ENCODE measurements around the gene DIO1. TPM values are rescaled to one million over a fixed set of nuclear protein-coding genes. Genes with fewer than 3 reads are reported as not detected.

Gene DIO1
- total and polyA plus RNA-seq, 8 donors: not detected

Other genes starting within 250 kb of the DIO1 start
- gene GLIS1, start 155.0 kb upstream of the DIO1 start, total RNA-seq: 1 to 10 TPM in 1 of 5 donors, under 1 TPM in 3, not detected in 1; 0.29 to 4.8 (median 0.50) TPM
- gene GLIS1, start 155.0 kb upstream of the DIO1 start, polyA plus RNA-seq: 1 to 10 TPM in 2 of 3 donors, under 1 TPM in 1; 0.20 to 1.7 (median 1.1) TPM
- 10 to 100 TPM in 3 of 5 donors, 1 to 10 TPM in 2; 6.4 to 46.9 (median 14.2) TPM for gene NDC1, start 55.9 kb upstream of the DIO1 start, total RNA-seq
- 1 to 10 TPM; 2.6 to 5.1 (median 4.0) TPM for gene NDC1, start 55.9 kb upstream of the DIO1 start, polyA plus RNA-seq
- gene YIPF1, start 4.4 kb upstream of the DIO1 start, total RNA-seq: 10 to 100 TPM in 4 of 5 donors, 1 to 10 TPM in 1; 7.6 to 44.3 (median 14.1) TPM
- 10 to 100 TPM; 23.3 to 29.9 (median 26.1) TPM for gene YIPF1, start 4.4 kb upstream of the DIO1 start, polyA plus RNA-seq
- gene IFT25, start 51.5 kb downstream of the DIO1 start, total RNA-seq: 10 to 100 TPM in 4 of 5 donors, 1 to 10 TPM in 1; 5.8 to 71.2 (median 43.3) TPM
- gene IFT25, start 51.5 kb downstream of the DIO1 start, polyA plus RNA-seq: 10 to 100 TPM; 38.2 to 45.2 (median 38.4) TPM
- gene LRRC42, start 52.2 kb downstream of the DIO1 start, total RNA-seq: 10 to 100 TPM in 2 of 5 donors, 1 to 10 TPM in 3; 2.9 to 23.5 (median 9.4) TPM
- 10 to 100 TPM; 11.7 to 18.6 (median 17.3) TPM for gene LRRC42, start 52.2 kb downstream of the DIO1 start, polyA plus RNA-seq
- not detected for gene LDLRAD1, start 124.0 kb downstream of the DIO1 start, total RNA-seq
- gene LDLRAD1, start 124.0 kb downstream of the DIO1 start, polyA plus RNA-seq: under 1 TPM in 2 of 3 donors, not detected in 1; 0.12 to 0.40 TPM
- gene TMEM59, start 159.0 kb downstream of the DIO1 start, total RNA-seq: 100 to 1,000 TPM in 4 of 5 donors, 10 to 100 TPM in 1; 95.7 to 322 (median 220) TPM
- 100 to 1,000 TPM; 103 to 179 (median 169) TPM for gene TMEM59, start 159.0 kb downstream of the DIO1 start, polyA plus RNA-seq
- 1 to 10 TPM; 2.2 to 8.8 (median 2.6) TPM for gene TCEANC2, start 159.4 kb downstream of the DIO1 start, total RNA-seq
- gene TCEANC2, start 159.4 kb downstream of the DIO1 start, polyA plus RNA-seq: 1 to 10 TPM; 1.8 to 3.1 (median 2.3) TPM

Data from stomach (tissue), 8 donors.